Measurements from ENCODE around the gene ELOVL7.

ELOVL7 gene

DNA sequence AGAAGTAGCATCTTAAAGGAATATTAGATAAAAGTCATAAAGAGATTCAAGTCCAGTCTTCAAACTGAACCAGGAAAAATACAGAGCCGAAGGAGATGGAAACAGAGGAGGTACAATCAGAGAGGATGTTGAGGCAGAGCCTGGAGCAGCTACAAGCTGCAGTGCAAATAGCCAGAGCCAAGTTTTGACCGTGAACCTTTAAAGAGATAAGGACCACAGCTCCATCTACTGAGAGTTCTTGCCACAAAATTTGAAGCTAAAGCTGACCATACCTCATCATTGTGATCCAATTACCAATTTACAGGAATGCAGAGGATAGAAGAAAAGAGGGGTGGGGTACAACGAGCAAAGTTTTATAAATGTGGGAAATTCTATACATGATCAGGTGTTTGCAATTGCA is 133.7 kb downstream of the ELOVL7 start:
- no peak for DNase-seq

DNA sequence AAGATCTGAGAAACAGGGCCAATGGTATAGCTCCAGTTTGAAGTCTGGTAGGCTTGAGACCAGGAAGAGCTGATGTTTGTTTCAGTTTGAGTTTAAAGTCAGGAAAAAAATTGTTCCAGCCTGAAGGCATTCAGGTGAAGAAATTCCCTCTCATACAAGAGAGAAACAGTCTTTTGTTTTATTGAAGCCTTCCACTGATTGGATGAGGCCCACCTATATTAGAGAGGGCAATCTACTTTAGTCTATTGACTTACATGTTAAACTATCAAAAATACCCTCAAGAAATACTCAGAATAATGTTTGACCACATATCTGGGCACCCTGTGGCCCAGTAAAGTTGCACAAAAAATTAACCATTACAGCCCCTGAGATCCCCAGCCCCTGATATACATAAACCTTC is 138.9 kb downstream of the ELOVL7 start:
- DNase-seq, result no peak

DNA sequence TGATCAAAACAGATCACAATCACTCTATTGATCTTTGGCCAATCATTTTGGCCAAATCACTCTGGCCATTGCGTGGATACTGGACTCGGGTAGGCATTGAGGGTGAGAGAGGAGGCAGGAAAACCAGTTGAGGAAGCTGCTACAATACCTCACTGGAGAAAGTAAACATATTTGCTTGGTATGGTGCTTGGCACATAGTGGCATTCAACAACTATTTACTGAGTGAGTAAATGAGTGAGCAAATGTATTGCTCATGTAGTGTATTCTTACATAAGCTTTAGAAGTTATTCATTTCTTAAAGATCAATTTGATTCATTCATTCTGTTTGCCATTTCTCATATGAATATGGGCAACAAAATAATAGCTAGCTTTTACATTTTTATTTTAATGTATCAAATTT is 140.1 kb downstream of the ELOVL7 start:
- no peak for DNase-seq

Measured in islet precursor cell (in vitro differentiated cells).